ENCODE results near the gene NPLOC4.
"Not testable (repeated sequence)": the region's sequence is repeated elsewhere in the genome, so short reads cannot be mapped to it uniquely, and the experiment has no call there.

Gene NPLOC4

GRCh38 chr17:81589612-81590011, 47.3 kb downstream of the NPLOC4 start:
- no peak for DNase-seq (ENCODE audit: low read depth)
- TF ChIP-seq CTCF (conservative IDR thresholded peaks at IDR 0.05; ENCODE audit: low read depth, low read length): no peak
- no peak overlapping the region for H3K4me3 ChIP-seq (ENCODE audit: low read length)

GRCh38 chr17:81586096-81586495, 50.8 kb downstream of the NPLOC4 start:
- H3K4me3 ChIP-seq (ENCODE audit: low read length): no peak overlapping the region
- no peak for DNase-seq (ENCODE audit: low read depth)
- TF ChIP-seq CTCF (conservative IDR thresholded peaks at IDR 0.05; ENCODE audit: low read depth, low read length): no peak

- H3K4me3 ChIP-seq (ENCODE audit: low read length); DNase-seq (ENCODE audit: low read depth): not testable (repeated sequence)
Observed at GRCh38 chr17:81584771-81585170, 52.1 kb downstream of the NPLOC4 start.

GRCh38 chr17:81583589-81584342, 53.1 kb downstream of the NPLOC4 start:
- no peak for DNase-seq (ENCODE audit: low read depth)
- no peak overlapping the region for H3K4me3 ChIP-seq (ENCODE audit: low read length)
- TF ChIP-seq CTCF (conservative IDR thresholded peaks at IDR 0.05; ENCODE audit: low read depth, low read length): no peak

- H3K4me3 ChIP-seq (ENCODE audit: low read length): no peak overlapping the region
- TF ChIP-seq CTCF (conservative IDR thresholded peaks at IDR 0.05; ENCODE audit: low read depth, low read length): no peak
- no peak for DNase-seq (ENCODE audit: low read depth)
Observed at GRCh38 chr17:81582749-81583148, 54.2 kb downstream of the NPLOC4 start.

- no peak for TF ChIP-seq CTCF (conservative IDR thresholded peaks at IDR 0.05; ENCODE audit: low read depth, low read length)
- DNase-seq (ENCODE audit: low read depth): no peak
- no peak overlapping the region for H3K4me3 ChIP-seq (ENCODE audit: low read length)
Observed at GRCh38 chr17:81582341-81582740, 54.6 kb downstream of the NPLOC4 start.

- DNase-seq (ENCODE audit: low read depth): no peak
- H3K4me3 ChIP-seq (ENCODE audit: low read length): no peak overlapping the region
- TF ChIP-seq CTCF (conservative IDR thresholded peaks at IDR 0.05; ENCODE audit: low read depth, low read length): no peak
Observed at GRCh38 chr17:81581758-81582157, 55.2 kb downstream of the NPLOC4 start.

Data from retinal pigment epithelial cell (primary cell).